Mammary epithelial cell (primary cell): ENCODE data around the gene SLC2A6.

Experiments
- CTCF ChIP-seq, 2 donors: IDR thresholded peaks in 1 of 2; conservative IDR thresholded peaks in 1 of 2; 2 replicates each; pipeline ENCODE4 v1.5.1; 2011 to 2012; ENCODE audit warnings: inconsistent platforms in 2 of 2, low read length in 2 of 2, mild to moderate bottlenecking in 2 of 2, control low read depth in 1 of 2, low read depth in 1 of 2; ENCODE audit not compliant: insufficient read depth in 1 of 2; ENCODE audit errors: extremely low read depth in 1 of 2
- EZH2 ChIP-seq: IDR thresholded peaks from 2 replicates; pipeline ENCODE4 v1.6.1; 2012; ENCODE audit warnings: low read length, inconsistent platforms, borderline replicate concordance

- no peak for TF ChIP-seq CTCF (conservative IDR thresholded peaks at IDR 0.05 in 1 of 2, IDR thresholded peaks at IDR 0.05 in 1 of 2; ENCODE audit: extremely low read depth in 1 of 2, insufficient read depth in 1 of 2, low read depth in 1 of 2, low read length in 2 of 2)
- TF ChIP-seq EZH2: no peak
Measured at GRCh38 chr9:133488686-133489252, 9.9 kb upstream of the SLC2A6 start.
